A673 (cell line): Measurements from ENCODE around the gene ATG101.

Source experiments
- CTCF ChIP-seq: fragments of 300-800, 200-600 bp; sonication (generic); conservative IDR thresholded peaks from 2 replicates; pipeline ENCODE4 v1.5.1; 2017; ENCODE audit warnings: low read depth, mild to moderate bottlenecking, antibody characterized with exemption, low read length, moderate library complexity, mixed read lengths
- EZH2 ChIP-seq: fragments of 200-600 bp; sonication (generic); IDR thresholded peaks from 2 replicates; pipeline ENCODE4 v1.6.1; 2017; ENCODE audit warnings: borderline replicate concordance, low read depth, mild to moderate bottlenecking, mixed read lengths, antibody characterized with exemption, low read length; ENCODE audit not compliant: poor library complexity, severe bottlenecking

GRCh38 chr12:52089491-52089890 is 19.7 kb downstream of the ATG101 start:
- no peak for TF ChIP-seq CTCF
- TF ChIP-seq EZH2, result no peak
